Activated CD4-positive, alpha-beta T cell treated with anti-CD3 and anti-CD28 coated beads for 36 hours (primary cell): ENCODE measurements around the gene TPSB2. TPM values are rescaled to one million over a fixed set of nuclear protein-coding genes. Genes with fewer than 3 reads are reported as not detected.
"Not testable (repeated sequence)": the region's sequence is repeated elsewhere in the genome, so short reads cannot be mapped to it uniquely, and the experiment has no call there.

Experiments used
- ATAC-seq: fragments of 200-7000 bp; cut with Tn5 transposase; one replicate; pipeline ENCODE4 v1.10.0; 2021; ENCODE audit warnings: mild to moderate bottlenecking, moderate library complexity
- CTCF ChIA-PET: fragments of 350-600 bp; sonication (Branson Sonifier 250); formaldehyde crosslinking; loops from one replicate; lab custom pipeline; 2021; ENCODE audit warnings: antibody characterized with exemption; lab: Charles Lee
- POLR2A ChIA-PET: fragments of 350-600 bp; sonication (Branson Sonifier 250); formaldehyde crosslinking; loops from one replicate; lab custom pipeline; 2021; ENCODE audit warnings: antibody characterized with exemption, inconsistent platforms; lab: Charles Lee
- DNase-seq: peaks from one replicate; pipeline ENCODE4 v3.0.0-alpha.2; 2020
- H3K27ac Mint-ChIP-seq: one replicate; pipeline ENCODE4 v1.8.0; 2021; ENCODE audit warnings: mixed read lengths
- H3K27me3 Mint-ChIP-seq: one replicate; pipeline ENCODE4 v1.8.0; 2021; ENCODE audit warnings: mixed read lengths
- H3K36me3 Mint-ChIP-seq: one replicate; pipeline ENCODE4 v1.8.0; 2021; ENCODE audit warnings: low read depth, mixed read lengths
- H3K4me1 Mint-ChIP-seq: one replicate; pipeline ENCODE4 v1.8.0; 2021; ENCODE audit warnings: mixed read lengths
- H3K4me3 Mint-ChIP-seq: one replicate; pipeline ENCODE4 v1.8.0; 2021; ENCODE audit warnings: mild to moderate bottlenecking, moderate library complexity, mixed read lengths
- H3K9me3 Mint-ChIP-seq: one replicate; pipeline ENCODE4 v1.8.0; 2021; ENCODE audit warnings: low read depth, mixed read lengths
- intact Hi-C, 2 experiments: fragments of 100-400 bp; cut with DNase I in 1 of 2; cut with micrococcal nuclease in 1 of 2; formaldehyde crosslinking; loops; one replicate each; pipeline versions ENCODE4 v1.14.2 to v1.15.1; 2022 to 2024; cut with DNase I, micrococcal nuclease
- total RNA-seq, 2 experiments: library from RNA; stranded (reverse); gene quantifications; one replicate each; pipeline ENCODE4 v1.2.3, GENCODE V29; 2021

Gene TPSB2
- not detected for total RNA-seq

DNA sequence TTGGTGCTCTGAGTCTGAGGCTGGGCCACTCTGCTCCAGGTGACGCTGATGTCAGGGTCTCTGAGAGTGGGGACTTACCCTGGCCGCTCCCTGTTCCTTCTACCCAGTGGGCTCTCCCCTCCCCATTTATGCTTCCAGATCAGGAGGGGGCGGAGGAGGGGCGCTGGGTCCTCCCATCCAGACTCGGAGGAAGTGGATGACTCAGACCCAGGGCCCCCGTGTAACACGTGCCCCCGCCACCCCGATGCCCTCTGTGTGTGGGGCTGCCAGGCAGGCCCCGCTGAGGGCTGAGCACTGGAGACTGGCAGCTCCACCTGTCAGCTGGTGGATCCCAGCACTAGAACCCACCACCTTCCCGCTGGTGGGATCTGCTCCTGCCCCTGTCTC, at the start of gene TPSB2:
TPSB2 (minus strand) TSS at position 101 of the 387 bp plus-strand sequence. CDS start 233 bp downstream, outside the sequence.
- ATAC-seq, H3K27ac Mint-ChIP-seq, H3K36me3 Mint-ChIP-seq, CTCF ChIA-PET, H3K9me3 Mint-ChIP-seq, DNase-seq, H3K4me3 Mint-ChIP-seq, POLR2A ChIA-PET, H3K4me1 Mint-ChIP-seq, intact Hi-C loops, H3K27me3 Mint-ChIP-seq: not testable (repeated sequence)

DNA sequence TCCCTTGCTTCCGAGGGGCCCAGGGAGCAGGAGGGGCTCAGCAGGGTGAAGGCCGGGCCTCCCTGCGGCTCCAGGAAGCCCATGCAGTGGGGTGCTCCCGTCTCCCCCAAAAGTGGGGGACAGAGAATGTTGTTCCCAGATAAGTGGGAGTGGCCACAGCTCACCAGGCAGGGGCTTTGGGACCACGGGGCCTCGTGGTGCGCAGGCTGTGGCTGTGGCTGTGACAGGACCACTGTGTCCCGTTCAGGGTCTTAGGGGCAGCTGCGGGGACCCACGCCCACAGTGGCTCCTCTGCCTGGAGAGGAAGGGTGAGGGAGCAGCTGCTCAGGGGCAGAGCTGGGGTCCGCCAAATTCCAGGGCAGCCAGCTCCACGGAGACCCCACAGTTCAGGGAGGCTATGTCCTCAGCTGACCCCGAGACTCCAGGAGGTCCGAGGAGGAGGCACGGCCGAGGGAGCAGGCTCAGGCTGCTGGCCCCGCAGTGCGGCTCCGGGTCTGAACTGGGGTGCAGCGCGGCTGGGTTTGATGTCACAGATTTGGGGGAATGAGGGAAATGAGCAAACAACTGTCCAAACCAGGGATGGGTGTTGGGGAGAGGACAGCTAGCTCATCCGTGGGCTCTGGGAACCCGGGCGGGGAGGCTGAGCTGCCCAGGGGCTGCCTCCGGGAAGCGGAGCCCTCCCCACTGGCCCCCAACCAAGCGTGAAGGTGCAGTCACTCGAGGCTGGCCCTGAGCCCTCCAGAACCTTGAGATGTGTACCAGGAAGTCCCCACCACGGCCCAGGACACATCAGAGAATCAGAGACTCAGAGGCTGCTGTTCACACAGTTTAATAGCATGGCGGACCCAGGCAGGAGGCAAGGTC, 49.3 kb upstream of the TPSB2 start:
- no peak overlapping the region for H3K27ac Mint-ChIP-seq
- ChIA-PET CTCF (interaction anchor here (0.6 kb wide), 1 partner anchor 225 kb away, joined by 3 read pairs; no protein-coding TSS in a partner anchor), POLR2A (no interaction called here)
- H3K4me3 Mint-ChIP-seq = no peak overlapping the region
- ATAC-seq (no peak), DNase-seq (no peak)
- peaks cover 11% of the 10 kb centered on the region for H3K27me3 Mint-ChIP-seq
- no peaks in the 10 kb centered on the region for H3K36me3 Mint-ChIP-seq
- no peaks in the 10 kb centered on the region for H3K9me3 Mint-ChIP-seq
- intact Hi-C loops = no loop called here
- H3K4me1 Mint-ChIP-seq = no peaks in the 10 kb centered on the region

GRCh38 chr16:1278477-1278876, 48.5 kb upstream of the TPSB2 start:
- intact Hi-C loops = no loop called here
- POLR2A ChIA-PET = no interaction called here
- ATAC-seq = no peak
- no peaks in the 10 kb centered on the region for H3K4me1 Mint-ChIP-seq
- H3K4me3 Mint-ChIP-seq = no peak overlapping the region
- no peaks in the 10 kb centered on the region for H3K36me3 Mint-ChIP-seq
- CTCF ChIA-PET = no interaction called here
- no peak for DNase-seq
- peaks cover 10% of the 10 kb centered on the region for H3K27me3 Mint-ChIP-seq
- H3K27ac Mint-ChIP-seq = no peak overlapping the region
- no peaks in the 10 kb centered on the region for H3K9me3 Mint-ChIP-seq

GRCh38 chr16:1277617-1278282, 47.8 kb upstream of the TPSB2 start:
- ChIA-PET POLR2A (no interaction called here), CTCF (no interaction called here)
- H3K9me3 Mint-ChIP-seq = no peaks in the 10 kb centered on the region
- H3K27ac Mint-ChIP-seq = no peak overlapping the region
- no peaks in the 10 kb centered on the region for H3K36me3 Mint-ChIP-seq
- ATAC-seq (no peak), DNase-seq (no peak)
- peaks cover 13% of the 10 kb centered on the region for H3K27me3 Mint-ChIP-seq
- H3K4me1 Mint-ChIP-seq = no peaks in the 10 kb centered on the region
- intact Hi-C loops = no loop called here
- no peak overlapping the region for H3K4me3 Mint-ChIP-seq

DNA sequence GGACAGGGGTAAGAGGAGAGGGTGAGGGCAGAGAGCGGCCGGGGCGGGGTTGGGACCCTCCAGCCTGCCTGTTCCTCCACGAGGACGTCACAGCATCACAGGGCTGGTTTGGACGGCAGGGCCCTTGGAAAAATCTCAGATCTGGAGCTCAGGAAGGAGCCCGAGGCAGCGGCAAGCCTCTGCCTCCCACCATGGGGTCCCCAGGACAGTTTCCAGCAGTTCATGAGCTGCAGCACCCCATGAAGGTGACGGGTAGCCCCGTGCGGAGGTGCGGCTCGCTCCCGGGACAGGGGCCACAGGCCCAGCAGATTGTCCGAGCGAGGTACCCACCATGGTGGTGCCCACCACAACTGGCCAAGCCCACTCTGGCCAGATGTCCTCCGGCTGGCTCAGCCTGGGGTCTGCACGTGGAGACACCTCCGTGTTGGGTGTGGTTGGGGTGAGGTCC, 47.2 kb upstream of the TPSB2 start:
- CTCF ChIA-PET = no interaction called here
- POLR2A ChIA-PET = no interaction called here
- intact Hi-C loops = no loop called here

DNA sequence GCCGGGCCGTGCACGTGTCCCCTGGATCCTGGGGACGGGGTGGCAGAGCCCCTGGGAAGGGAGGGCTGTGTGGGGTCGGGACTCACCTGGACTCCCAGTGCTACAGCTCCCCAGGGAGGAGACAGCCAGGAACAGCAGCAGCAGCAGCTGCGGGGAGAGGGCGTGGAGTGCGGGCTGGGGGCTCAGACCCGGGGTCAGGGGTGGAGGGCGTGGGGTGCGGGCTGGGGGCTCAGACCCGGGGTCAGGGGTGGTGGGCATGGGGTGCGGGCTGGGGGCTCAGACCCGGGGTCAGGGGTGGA, 46.5 kb upstream of the TPSB2 start:
- POLR2A ChIA-PET = no interaction called here
- no peak for ATAC-seq

More for the DNA sequence above, 47.2 kb upstream of the TPSB2 start:
- DNase-seq (no peak), ATAC-seq (no peak)
- Mint-ChIP-seq H3K4me3 (no peak overlapping the region), H3K4me1 (peaks cover under 1% of the 10 kb centered on the region), H3K27ac (no peak overlapping the region), H3K9me3 (no peaks in the 10 kb centered on the region), H3K36me3 (no peaks in the 10 kb centered on the region), H3K27me3 (peaks cover 13% of the 10 kb centered on the region)

DNA sequence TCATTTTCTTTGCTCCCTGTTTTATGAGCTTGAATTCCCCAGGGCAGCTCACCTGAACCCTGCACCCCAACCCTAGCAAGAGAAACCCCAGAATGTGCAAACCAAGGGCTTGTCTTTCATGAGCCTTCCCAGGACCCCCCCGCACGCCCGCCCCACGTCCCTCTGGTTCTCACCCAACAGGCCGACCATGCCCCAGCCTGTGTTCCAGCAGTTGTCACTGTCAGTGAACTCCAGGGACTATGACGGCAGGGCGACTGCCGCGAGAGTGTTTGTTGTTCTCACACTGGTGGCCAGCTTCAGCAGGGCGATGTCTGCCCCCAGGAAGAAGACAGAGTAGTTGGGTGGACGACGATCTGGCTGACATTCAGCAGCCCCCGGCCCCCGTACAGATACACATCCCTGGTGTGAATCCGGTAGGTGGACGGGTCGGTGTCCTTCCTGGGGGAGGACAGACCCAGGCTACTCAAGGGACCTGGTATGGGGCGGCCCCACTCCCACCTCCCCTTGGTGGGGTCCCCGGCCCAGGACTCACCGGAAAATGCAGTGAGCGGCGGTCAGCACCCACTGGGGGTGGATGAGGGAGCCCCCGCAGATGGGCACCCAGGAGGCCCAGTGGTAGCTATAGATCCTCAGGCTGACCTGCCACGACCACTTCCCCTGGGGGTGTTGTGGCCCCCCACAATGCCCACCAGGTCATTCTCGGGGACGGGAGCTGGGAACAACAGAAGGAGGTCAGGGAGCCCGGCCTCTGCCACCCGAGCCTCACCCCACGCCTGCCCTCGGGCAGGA, 46.0 kb upstream of the TPSB2 start:
- DNase-seq (no peak), ATAC-seq (no peak)
- intact Hi-C loops = no loop called here
- no peaks in the 10 kb centered on the region for H3K9me3 Mint-ChIP-seq
- ChIA-PET CTCF (no interaction called here), POLR2A (no interaction called here)
- peaks cover 13% of the 10 kb centered on the region for H3K27me3 Mint-ChIP-seq
- no peak overlapping the region for H3K4me3 Mint-ChIP-seq
- no peaks in the 10 kb centered on the region for H3K36me3 Mint-ChIP-seq
- peaks cover 2% of the 10 kb centered on the region for H3K4me1 Mint-ChIP-seq
- no peak overlapping the region for H3K27ac Mint-ChIP-seq

More for the DNA sequence above, 46.5 kb upstream of the TPSB2 start:
- Mint-ChIP-seq H3K4me3 (no peak overlapping the region), H3K36me3 (no peaks in the 10 kb centered on the region), H3K27me3 (peaks cover 13% of the 10 kb centered on the region), H3K4me1 (peaks cover 2% of the 10 kb centered on the region), H3K27ac (no peak overlapping the region), H3K9me3 (no peaks in the 10 kb centered on the region)
- CTCF ChIA-PET = no interaction called here
- no peak for DNase-seq
- intact Hi-C loops = no loop called here

GRCh38 chr16:1274767-1275166, 44.8 kb upstream of the TPSB2 start:
- Mint-ChIP-seq H3K36me3 (no peaks in the 10 kb centered on the region), H3K27ac (no peak overlapping the region), H3K4me1 (peaks cover 2% of the 10 kb centered on the region), H3K27me3 (peaks cover 13% of the 10 kb centered on the region), H3K4me3 (no peak overlapping the region), H3K9me3 (no peaks in the 10 kb centered on the region)
- ChIA-PET POLR2A (no interaction called here), CTCF (no interaction called here)
- intact Hi-C loops = no loop called here
- DNase-seq (no peak), ATAC-seq (no peak)

DNA sequence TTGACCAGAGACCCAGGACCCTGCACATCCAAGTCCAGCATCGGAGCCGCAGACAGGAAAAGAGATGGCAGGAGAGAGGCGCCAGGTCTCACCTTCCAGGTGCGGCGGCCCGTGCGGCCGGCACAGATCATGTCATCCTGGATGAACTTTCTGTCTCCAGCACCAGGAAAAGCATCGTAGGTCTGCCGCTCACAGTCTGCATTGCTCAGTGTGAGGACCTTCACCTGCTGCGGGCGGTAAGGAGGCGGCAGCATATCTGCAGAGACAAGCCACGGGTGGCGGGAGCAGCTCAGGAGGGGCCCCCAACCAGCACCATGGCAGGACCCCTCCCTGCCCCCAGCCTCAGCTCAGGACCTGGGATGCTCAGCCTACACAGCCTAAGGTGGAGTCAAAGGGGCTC, 43.8 kb upstream of the TPSB2 start:
- no peaks in the 10 kb centered on the region for H3K9me3 Mint-ChIP-seq
- H3K4me3 Mint-ChIP-seq = no peak overlapping the region
- peaks cover 2% of the 10 kb centered on the region for H3K4me1 Mint-ChIP-seq
- peaks cover 13% of the 10 kb centered on the region for H3K27me3 Mint-ChIP-seq
- ChIA-PET CTCF (interaction anchor here (0.8 kb wide), 1 partner anchor 268 kb away, joined by 3 read pairs; no protein-coding TSS in a partner anchor), POLR2A (no interaction called here)
- no peak overlapping the region for H3K27ac Mint-ChIP-seq
- intact Hi-C loops = no loop called here
- DNase-seq (no peak), ATAC-seq (no peak)
- H3K36me3 Mint-ChIP-seq = no peaks in the 10 kb centered on the region

GRCh38 chr16:1272453-1273198, 42.6 kb upstream of the TPSB2 start:
- ATAC-seq = no peak
- intact Hi-C loops = no loop called here
- no peak overlapping the region for H3K27ac Mint-ChIP-seq
- no peaks in the 10 kb centered on the region for H3K36me3 Mint-ChIP-seq
- H3K4me3 Mint-ChIP-seq = no peak overlapping the region
- H3K27me3 Mint-ChIP-seq = peaks cover 11% of the 10 kb centered on the region
- DNase-seq = no peak
- H3K9me3 Mint-ChIP-seq = no peaks in the 10 kb centered on the region
- POLR2A ChIA-PET = no interaction called here
- CTCF ChIA-PET = no interaction called here
- H3K4me1 Mint-ChIP-seq = peaks cover 2% of the 10 kb centered on the region

DNA sequence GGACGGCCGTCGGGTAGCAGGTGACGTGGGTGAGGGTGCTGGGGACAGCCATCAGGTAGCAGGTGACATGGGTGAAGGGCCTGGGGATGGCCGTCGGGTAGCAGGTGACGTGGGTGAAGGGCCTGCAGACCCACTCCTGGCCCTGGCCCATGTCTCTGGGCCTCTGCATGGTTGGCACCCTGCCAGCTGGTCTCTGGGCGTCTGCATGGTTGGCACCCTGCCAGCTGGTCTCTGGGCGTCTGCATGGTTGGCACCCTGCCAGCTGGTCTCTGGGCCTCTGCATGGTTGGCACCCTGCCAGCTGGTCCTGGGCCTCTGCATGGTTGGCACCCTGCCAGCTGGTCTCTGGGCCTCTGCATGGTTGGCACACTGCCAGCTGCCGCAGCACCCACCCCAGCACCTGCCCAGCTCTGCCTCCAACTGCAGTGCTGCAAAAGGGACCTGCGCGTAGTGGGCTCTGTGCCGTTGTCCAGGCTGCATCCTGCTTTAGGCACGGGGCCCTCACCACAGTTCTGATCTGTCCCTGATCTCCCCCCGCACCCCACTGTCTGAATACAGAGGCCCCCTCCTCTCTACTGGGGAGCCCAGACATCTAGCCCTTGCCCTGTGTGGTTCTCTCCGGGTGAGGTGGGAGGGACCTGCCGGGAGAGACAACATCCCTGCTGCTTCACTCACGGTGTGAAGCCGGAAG, 41.9 kb upstream of the TPSB2 start:
- CTCF ChIA-PET, H3K36me3 Mint-ChIP-seq, ATAC-seq, H3K9me3 Mint-ChIP-seq, H3K4me1 Mint-ChIP-seq, intact Hi-C loops, H3K27me3 Mint-ChIP-seq, H3K4me3 Mint-ChIP-seq, H3K27ac Mint-ChIP-seq, POLR2A ChIA-PET: not testable (repeated sequence)
- peak; percentile 21 for DNase-seq
